GM23338 (cell line): ENCODE results near the gene PHAF1. TPM values are rescaled to one million over a fixed set of nuclear protein-coding genes. Genes with fewer than 3 reads are reported as not detected.

ENCODE experiments used
- ATAC-seq: fragments of 200-7000 bp; cut with Tn5 transposase; 3 replicates; pipeline ENCODE4 v1.9.1; 2020
- DNase-seq: peaks from one replicate; pipeline ENCODE4 v3.0.0-alpha.2; 2015; ENCODE audit warnings: low spot score
- H2AFZ ChIP-seq: fragments of 200-600 bp; sonication (generic); 2 replicates; pipeline ENCODE4 v1.8.0; 2016; ENCODE audit warnings: antibody characterized with exemption, mild to moderate bottlenecking, moderate library complexity
- H3F3A ChIP-seq: fragments of 200-600 bp; sonication (generic); replicated peaks from 2 replicates; pipeline ENCODE4 v1.8.0; 2017; ENCODE audit warnings: antibody characterized with exemption, mixed run types, low read depth
- H3K27ac ChIP-seq: fragments of 200-600 bp; sonication (generic); 2 replicates; pipeline ENCODE4 v1.6.1; 2016; ENCODE audit warnings: low read depth
- H3K27me3 ChIP-seq: fragments of 200-600 bp; sonication (generic); 2 replicates; pipeline ENCODE4 v1.8.0; 2016; ENCODE audit warnings: mild to moderate bottlenecking, mixed run types, moderate library complexity; ENCODE audit not compliant: insufficient read depth
- H3K36me3 ChIP-seq: fragments of 200-600 bp; sonication (generic); 2 replicates; pipeline ENCODE4 v1.8.0; 2016; ENCODE audit warnings: mild to moderate bottlenecking; ENCODE audit not compliant: insufficient read depth
- H3K4me1 ChIP-seq: fragments of 200-600 bp; sonication (generic); 2 replicates; pipeline ENCODE4 v1.8.0; 2016; ENCODE audit warnings: mild to moderate bottlenecking, moderate library complexity; ENCODE audit not compliant: insufficient read depth
- H3K4me2 ChIP-seq: fragments of 200-600 bp; sonication (generic); 2 replicates; pipeline ENCODE4 v1.7.1; 2017; ENCODE audit warnings: mixed run types
- H3K4me3 ChIP-seq: fragments of 200-600 bp; sonication (generic); 2 replicates; pipeline ENCODE4 v1.6.1; 2016; ENCODE audit warnings: mixed run types
- H3K79me2 ChIP-seq: fragments of 200-600 bp; sonication (generic); replicated peaks from 2 replicates; pipeline ENCODE4 v1.8.0; 2017; ENCODE audit warnings: mild to moderate bottlenecking; ENCODE audit not compliant: insufficient read depth
- H3K9me2 ChIP-seq: fragments of 200-600 bp; sonication (generic); 2 replicates; pipeline ENCODE4 v1.8.0; 2017; ENCODE audit not compliant: insufficient read depth
- H4K20me1 ChIP-seq: fragments of 200-600 bp; sonication (generic); replicated peaks from 2 replicates; pipeline ENCODE4 v1.8.0; 2017; ENCODE audit warnings: mild to moderate bottlenecking; ENCODE audit not compliant: insufficient read depth
- H3K27ac Mint-ChIP-seq: 2 replicates; pipeline ENCODE4 v1.8.0; 2020; ENCODE audit warnings: inconsistent platforms, mild to moderate bottlenecking, moderate library complexity, mixed read lengths
- H3K27me3 Mint-ChIP-seq: 3 replicates; pipeline ENCODE4 v1.8.0; 2022; ENCODE audit warnings: low read depth, mild to moderate bottlenecking, moderate library complexity, mixed read lengths, inconsistent platforms; ENCODE audit not compliant: insufficient read depth, poor library complexity
- H3K36me3 Mint-ChIP-seq: 3 replicates; pipeline ENCODE4 v1.8.0; 2021; ENCODE audit warnings: low read depth, mild to moderate bottlenecking, inconsistent platforms, moderate library complexity, mixed read lengths
- H3K4me1 Mint-ChIP-seq: 3 replicates; pipeline ENCODE4 v1.8.0; 2020; ENCODE audit warnings: mild to moderate bottlenecking, inconsistent platforms, mixed read lengths
- H3K4me3 Mint-ChIP-seq: 3 replicates; pipeline ENCODE4 v1.8.0; 2021; ENCODE audit warnings: moderate library complexity, mild to moderate bottlenecking, inconsistent platforms, mixed read lengths
- H3K9me3 Mint-ChIP-seq: 3 replicates; pipeline ENCODE4 v1.8.0; 2020; ENCODE audit warnings: moderate library complexity, mild to moderate bottlenecking, inconsistent platforms, mixed read lengths
- CREB1 ChIP-seq: fragments of 250-450 bp; sonication (Bioruptor Pico); IDR thresholded peaks from 2 replicates; pipeline ENCODE4 v1.5.0; 2020; ENCODE audit warnings: low read depth, mild to moderate bottlenecking, moderate library complexity
- EZH2 ChIP-seq: fragments of 200-600 bp; sonication (generic); IDR thresholded peaks from one replicate; pipeline ENCODE4 v1.8.0; 2017; ENCODE audit warnings: antibody characterized with exemption, mild to moderate bottlenecking, low read depth; ENCODE audit not compliant: unreplicated experiment
- EZH2phosphoT487 ChIP-seq: fragments of 200-600 bp; sonication (generic); IDR thresholded peaks from one replicate; pipeline ENCODE4 v1.8.1; 2018; ENCODE audit warnings: antibody characterized with exemption; ENCODE audit not compliant: unreplicated experiment
- JUNB ChIP-seq: IDR thresholded peaks from one replicate; pipeline ENCODE4 v1.6.1; 2016; ENCODE audit warnings: antibody characterized with exemption; ENCODE audit not compliant: unreplicated experiment
- POLR2AphosphoS5 ChIP-seq: IDR thresholded peaks from 2 replicates; pipeline ENCODE4 v1.6.1; 2016; ENCODE audit warnings: antibody characterized with exemption, low read depth
- ZNF331 ChIP-seq: fragments of 250-450 bp; sonication (Bioruptor Pico); IDR thresholded peaks from 2 replicates; pipeline ENCODE4 v1.5.0; 2020; ENCODE audit warnings: low read depth, mild to moderate bottlenecking, moderate library complexity
- polyA plus RNA-seq: library from polyadenylated mRNA; unstranded; fragments of >200 nt; fragmentation: Nextera tagmentation; extraction: Ambion mirVana; gene quantifications from 2 replicates; pipeline ENCODE4 v1.2.1, GENCODE V29; 2016
- total RNA-seq: library from RNA; depleted of rRNA; stranded (reverse); fragments of >200 nt; shearing (Covaris generic); gene quantifications from 2 replicates; pipeline ENCODE4 v1.2.3, GENCODE V29; 2014
- TF ChIP-seq, protein P1 (sequence below): fragments of 250-450 bp; sonication (Bioruptor Pico); IDR thresholded peaks from 2 replicates; pipeline ENCODE4 v1.5.0; 2020; ENCODE audit warnings: mild to moderate bottlenecking, moderate library complexity
- TF ChIP-seq, protein P2 (sequence below), 2 experiments: fragments of 200-600 bp in 1 of 2; sonication (generic) in 1 of 2; conservative IDR thresholded peaks; 2 replicates each; pipeline versions ENCODE4 v1.5.1 to v1.6.1; 2016 to 2017; ENCODE audit warnings: antibody characterized with exemption in 2 of 2, low read depth in 2 of 2, mild to moderate bottlenecking in 2 of 2, moderate library complexity in 1 of 2

PHAF1 gene
- total and polyA plus RNA-seq, 2 experiments from 2014 or later = 14.7 to 35.9 TPM

GRCh38 chr16:67183284-67183626, 73.5 kb downstream of the PHAF1 start (continued):
- TF ChIP-seq, protein P1, sequence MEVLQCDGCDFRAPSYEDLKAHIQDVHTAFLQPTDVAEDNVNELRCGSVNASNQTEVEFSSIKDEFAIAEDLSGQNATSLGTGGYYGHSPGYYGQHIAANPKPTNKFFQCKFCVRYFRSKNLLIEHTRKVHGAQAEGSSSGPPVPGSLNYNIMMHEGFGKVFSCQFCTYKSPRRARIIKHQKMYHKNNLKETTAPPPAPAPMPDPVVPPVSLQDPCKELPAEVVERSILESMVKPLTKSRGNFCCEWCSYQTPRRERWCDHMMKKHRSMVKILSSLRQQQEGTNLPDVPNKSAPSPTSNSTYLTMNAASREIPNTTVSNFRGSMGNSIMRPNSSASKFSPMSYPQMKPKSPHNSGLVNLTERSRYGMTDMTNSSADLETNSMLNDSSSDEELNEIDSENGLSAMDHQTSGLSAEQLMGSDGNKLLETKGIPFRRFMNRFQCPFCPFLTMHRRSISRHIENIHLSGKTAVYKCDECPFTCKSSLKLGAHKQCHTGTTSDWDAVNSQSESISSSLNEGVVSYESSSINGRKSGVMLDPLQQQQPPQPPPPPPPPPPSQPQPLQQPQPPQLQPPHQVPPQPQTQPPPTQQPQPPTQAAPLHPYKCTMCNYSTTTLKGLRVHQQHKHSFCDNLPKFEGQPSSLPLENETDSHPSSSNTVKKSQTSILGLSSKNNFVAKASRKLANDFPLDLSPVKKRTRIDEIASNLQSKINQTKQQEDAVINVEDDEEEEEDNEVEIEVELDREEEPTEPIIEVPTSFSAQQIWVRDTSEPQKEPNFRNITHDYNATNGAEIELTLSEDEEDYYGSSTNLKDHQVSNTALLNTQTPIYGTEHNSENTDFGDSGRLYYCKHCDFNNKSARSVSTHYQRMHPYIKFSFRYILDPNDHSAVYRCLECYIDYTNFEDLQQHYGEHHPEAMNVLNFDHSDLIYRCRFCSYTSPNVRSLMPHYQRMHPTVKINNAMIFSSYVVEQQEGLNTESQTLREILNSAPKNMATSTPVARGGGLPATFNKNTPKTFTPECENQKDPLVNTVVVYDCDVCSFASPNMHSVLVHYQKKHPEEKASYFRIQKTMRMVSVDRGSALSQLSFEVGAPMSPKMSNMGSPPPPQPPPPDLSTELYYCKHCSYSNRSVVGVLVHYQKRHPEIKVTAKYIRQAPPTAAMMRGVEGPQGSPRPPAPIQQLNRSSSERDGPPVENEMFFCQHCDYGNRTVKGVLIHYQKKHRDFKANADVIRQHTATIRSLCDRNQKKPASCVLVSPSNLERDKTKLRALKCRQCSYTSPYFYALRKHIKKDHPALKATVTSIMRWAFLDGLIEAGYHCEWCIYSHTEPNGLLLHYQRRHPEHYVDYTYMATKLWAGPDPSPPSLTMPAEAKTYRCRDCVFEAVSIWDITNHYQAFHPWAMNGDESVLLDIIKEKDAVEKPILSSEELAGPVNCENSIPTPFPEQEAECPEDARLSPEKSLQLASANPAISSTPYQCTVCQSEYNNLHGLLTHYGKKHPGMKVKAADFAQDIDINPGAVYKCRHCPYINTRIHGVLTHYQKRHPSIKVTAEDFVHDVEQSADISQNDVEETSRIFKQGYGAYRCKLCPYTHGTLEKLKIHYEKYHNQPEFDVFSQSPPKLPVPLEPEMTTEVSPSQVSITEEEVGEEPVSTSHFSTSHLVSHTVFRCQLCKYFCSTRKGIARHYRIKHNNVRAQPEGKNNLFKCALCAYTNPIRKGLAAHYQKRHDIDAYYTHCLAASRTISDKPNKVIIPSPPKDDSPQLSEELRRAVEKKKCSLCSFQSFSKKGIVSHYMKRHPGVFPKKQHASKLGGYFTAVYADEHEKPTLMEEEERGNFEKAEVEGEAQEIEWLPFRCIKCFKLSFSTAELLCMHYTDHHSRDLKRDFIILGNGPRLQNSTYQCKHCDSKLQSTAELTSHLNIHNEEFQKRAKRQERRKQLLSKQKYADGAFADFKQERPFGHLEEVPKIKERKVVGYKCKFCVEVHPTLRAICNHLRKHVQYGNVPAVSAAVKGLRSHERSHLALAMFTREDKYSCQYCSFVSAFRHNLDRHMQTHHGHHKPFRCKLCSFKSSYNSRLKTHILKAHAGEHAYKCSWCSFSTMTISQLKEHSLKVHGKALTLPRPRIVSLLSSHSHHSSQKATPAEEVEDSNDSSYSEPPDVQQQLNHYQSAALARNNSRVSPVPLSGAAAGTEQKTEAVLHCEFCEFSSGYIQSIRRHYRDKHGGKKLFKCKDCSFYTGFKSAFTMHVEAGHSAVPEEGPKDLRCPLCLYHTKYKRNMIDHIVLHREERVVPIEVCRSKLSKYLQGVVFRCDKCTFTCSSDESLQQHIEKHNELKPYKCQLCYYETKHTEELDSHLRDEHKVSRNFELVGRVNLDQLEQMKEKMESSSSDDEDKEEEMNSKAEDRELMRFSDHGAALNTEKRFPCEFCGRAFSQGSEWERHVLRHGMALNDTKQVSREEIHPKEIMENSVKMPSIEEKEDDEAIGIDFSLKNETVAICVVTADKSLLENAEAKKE (CRISPR knock-in tag) = no peak
- TF ChIP-seq ZNF331 (no peak), EZH2phosphoT487 (no peak), JUNB (no peak)

DNA sequence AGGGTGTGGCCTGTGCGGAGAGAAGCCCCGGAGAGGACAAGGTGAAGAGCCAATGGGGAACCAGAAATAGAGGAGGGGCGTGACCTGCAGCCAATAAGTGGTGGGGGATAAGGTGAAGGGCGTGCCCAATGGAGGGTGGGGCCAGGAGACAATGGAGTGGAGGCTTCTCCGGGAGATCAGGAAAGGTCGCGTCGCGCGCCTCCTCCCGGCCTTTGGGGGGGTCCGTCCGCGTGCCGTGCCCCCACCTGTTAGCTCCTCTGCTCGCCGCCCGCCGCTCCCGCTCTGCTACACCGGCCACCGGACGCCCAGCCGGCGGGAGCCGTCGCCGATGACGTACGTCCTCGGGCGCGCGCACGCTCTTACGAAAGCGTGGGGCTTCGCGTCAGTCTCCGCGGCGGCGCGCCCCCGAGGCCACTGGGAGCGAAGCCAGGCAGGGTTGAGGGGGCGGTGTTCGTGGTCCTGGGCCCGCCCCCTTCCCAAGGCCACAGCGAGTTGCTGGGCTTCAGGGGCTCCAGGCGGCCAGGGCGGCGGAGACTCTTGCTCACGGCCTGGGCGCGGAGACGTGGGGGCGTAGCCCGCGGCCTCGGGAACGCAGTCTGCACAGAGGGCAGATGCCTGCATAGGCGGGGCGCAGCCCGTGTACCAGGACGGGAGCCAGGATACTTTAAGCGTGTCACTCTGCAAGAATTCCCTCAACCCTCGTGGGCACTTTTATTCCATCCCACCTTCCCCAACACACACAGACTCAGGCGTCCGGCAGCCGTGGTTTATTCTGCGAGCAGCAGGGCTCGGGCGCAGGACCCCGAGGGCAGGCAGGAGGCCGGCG, 74.1 kb downstream of the PHAF1 start, which contains the start of gene MATCAP1:
TSS of gene MATCAP1 (minus strand) at position 337 of the 826 bp plus-strand sequence. CDS start 3,353 bp downstream, outside the sequence.
- peak within 1 kb of the TSS; percentile 94 for H2AFZ ChIP-seq
- peaks cover 28% of the 10 kb centered on the region for H3K27me3 ChIP-seq
- Mint-ChIP-seq H3K4me3 (peak within 1 kb of the TSS; percentile 84), H3K27ac (no peak within 1 kb of the TSS), H3K36me3 (no peaks in the 10 kb centered on the region; the same call in 2 of the 3 replicates), H3K4me1 (peaks cover 14% of the 10 kb centered on the region), H3K9me3 (no peaks in the 10 kb centered on the region; the same call in 2 of the 3 replicates), H3K27me3 (peaks cover 36% of the 10 kb centered on the region)
- H4K20me1 ChIP-seq = no peaks in the 10 kb centered on the region
- peaks cover 3% of the 10 kb centered on the region; the same call in 1 of the 2 replicates for H3F3A ChIP-seq
- no peaks in the 10 kb centered on the region for H3K36me3 ChIP-seq
- peak; percentile 80 for ATAC-seq
- peaks cover 15% of the 10 kb centered on the region for H3K4me1 ChIP-seq
- H3K4me3 ChIP-seq = peak within 1 kb of the TSS; percentile 63
- peak; percentile 98 for DNase-seq
- H3K27ac ChIP-seq = no peak within 1 kb of the TSS
- no peaks in the 10 kb centered on the region for H3K9me2 ChIP-seq
- peak within 1 kb of the TSS; percentile 97 for H3K4me2 ChIP-seq
- peaks cover 10% of the 10 kb centered on the region for H3K79me2 ChIP-seq
- TF ChIP-seq JUNB (no peak), CREB1 (peak; percentile 93), EZH2 (peak; percentile 52), POLR2AphosphoS5 (peak; percentile 76)
- TF ChIP-seq, protein P2, sequence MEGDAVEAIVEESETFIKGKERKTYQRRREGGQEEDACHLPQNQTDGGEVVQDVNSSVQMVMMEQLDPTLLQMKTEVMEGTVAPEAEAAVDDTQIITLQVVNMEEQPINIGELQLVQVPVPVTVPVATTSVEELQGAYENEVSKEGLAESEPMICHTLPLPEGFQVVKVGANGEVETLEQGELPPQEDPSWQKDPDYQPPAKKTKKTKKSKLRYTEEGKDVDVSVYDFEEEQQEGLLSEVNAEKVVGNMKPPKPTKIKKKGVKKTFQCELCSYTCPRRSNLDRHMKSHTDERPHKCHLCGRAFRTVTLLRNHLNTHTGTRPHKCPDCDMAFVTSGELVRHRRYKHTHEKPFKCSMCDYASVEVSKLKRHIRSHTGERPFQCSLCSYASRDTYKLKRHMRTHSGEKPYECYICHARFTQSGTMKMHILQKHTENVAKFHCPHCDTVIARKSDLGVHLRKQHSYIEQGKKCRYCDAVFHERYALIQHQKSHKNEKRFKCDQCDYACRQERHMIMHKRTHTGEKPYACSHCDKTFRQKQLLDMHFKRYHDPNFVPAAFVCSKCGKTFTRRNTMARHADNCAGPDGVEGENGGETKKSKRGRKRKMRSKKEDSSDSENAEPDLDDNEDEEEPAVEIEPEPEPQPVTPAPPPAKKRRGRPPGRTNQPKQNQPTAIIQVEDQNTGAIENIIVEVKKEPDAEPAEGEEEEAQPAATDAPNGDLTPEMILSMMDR (conservative IDR thresholded peaks at IDR 0.05; ENCODE audit: low read depth in 2 of 2) = no peak
